GM12878 (cell line): ENCODE measurements around the gene RSF1. TPM values are rescaled to one million over a fixed set of nuclear protein-coding genes. Genes with fewer than 3 reads are reported as not detected.

Experiments used
- ATAC-seq: fragments of 200-7000 bp; cut with Tn5 transposase; 3 replicates; pipeline ENCODE4 v1.9.1; 2020; ENCODE audit warnings: mild to moderate bottlenecking, moderate library complexity
- BruUV-seq: library from RNA; stranded (reverse); fragments of 400-500 nt; replicated peaks from 2 replicates; lab custom pipeline; 2021; lab: Mats Ljungman, UMichigan
- CTCF ChIA-PET: fragments of 300-600 bp; sonication (Branson Sonifier 250); formaldehyde crosslinking; extraction: SDS; loops from one replicate; lab custom pipeline; 2021; ENCODE audit warnings: inconsistent platforms; lab: Yijun Ruan, JAX
- POLR2A ChIA-PET: fragments of 350-600 bp; formaldehyde crosslinking; extraction: SDS; loops from one replicate; lab custom pipeline; 2021; ENCODE audit warnings: inconsistent platforms; lab: Charles Lee
- RAD21 ChIA-PET: fragments of 300-600 bp; sonication (Branson Sonifier 250); formaldehyde crosslinking; loops from one replicate; lab custom pipeline; 2023; ENCODE audit warnings: antibody characterized with exemption; ENCODE audit not compliant: unreplicated experiment; lab: Charles Lee
- SMC1A ChIA-PET: fragments of 300-600 bp; sonication (Branson Sonifier 250); formaldehyde crosslinking; loops from one replicate; lab custom pipeline; 2023; ENCODE audit not compliant: unreplicated experiment, uncharacterized antibody; lab: Charles Lee
- DNase-seq: peaks from one replicate; pipeline ENCODE4 v3.0.0-alpha.2; 2011; ENCODE audit warnings: low read depth, low spot score
- FAIRE-seq: peaks from 3 replicates; lab custom pipeline; 2011; peaks lifted over from hg19 to GRCh38; lab: Jason Lieb, UNC
- H2AFZ ChIP-seq: 2 replicates; pipeline ENCODE4 v1.6.0; 2011; ENCODE audit warnings: low read depth, low read length, control low read depth; ENCODE audit not compliant: control insufficient read depth
- H3K27ac ChIP-seq: 2 replicates; pipeline ENCODE4 v1.5.1; 2011; ENCODE audit warnings: control low read depth; ENCODE audit not compliant: control insufficient read depth, insufficient read depth
- H3K27me3 ChIP-seq, 2 experiments: replicated peaks in 1 of 2; 2 replicates each; pipeline versions ENCODE4 v1.6.0 to v1.6.1; 2011; ENCODE audit warnings: low read length in 1 of 2; ENCODE audit not compliant: control insufficient read depth in 2 of 2, insufficient read depth in 2 of 2
- H3K36me3 ChIP-seq, 2 experiments: 2 replicates each; pipeline ENCODE4 v1.5.1; 2011; ENCODE audit warnings: low read length in 1 of 2; ENCODE audit not compliant: control insufficient read depth in 2 of 2, insufficient read depth in 2 of 2
- H3K4me1 ChIP-seq: 2 replicates; pipeline ENCODE4 v1.6.1; 2011; ENCODE audit warnings: mild to moderate bottlenecking, low read length, moderate library complexity, mixed read lengths; ENCODE audit not compliant: control insufficient read depth, insufficient read depth
- H3K4me2 ChIP-seq: 2 replicates; pipeline ENCODE4 v1.6.0; 2011; ENCODE audit warnings: control low read depth; ENCODE audit not compliant: control insufficient read depth, insufficient read depth
- H3K4me3 ChIP-seq: fragments of 200-600 bp; sonication (generic); 2 replicates; pipeline ENCODE4 v1.5.1; 2016
- H3K79me2 ChIP-seq: 2 replicates; pipeline ENCODE4 v1.6.0; 2011; ENCODE audit warnings: low read length; ENCODE audit not compliant: control insufficient read depth, insufficient read depth
- H3K9ac ChIP-seq: 2 replicates; pipeline ENCODE4 v1.8.0; 2011; ENCODE audit warnings: low read length, control low read depth, mixed read lengths; ENCODE audit not compliant: control insufficient read depth, insufficient read depth
- H3K9me3 ChIP-seq: replicated peaks from 3 replicates; pipeline ENCODE4 v1.5.1; 2011; ENCODE audit warnings: mild to moderate bottlenecking, low read length; ENCODE audit not compliant: control insufficient read depth, insufficient read depth
- H4K20me1 ChIP-seq: 2 replicates; pipeline ENCODE4 v1.6.0; 2011; ENCODE audit not compliant: control insufficient read depth, insufficient read depth
- BACH1 ChIP-seq: fragments of 450-650 bp; IDR thresholded peaks from 2 replicates; pipeline ENCODE4 v1.6.1; 2017; ENCODE audit warnings: mild to moderate bottlenecking, borderline replicate concordance
- E2F4 ChIP-seq: IDR thresholded peaks from 2 replicates; pipeline ENCODE4 v1.6.1; 2012; ENCODE audit warnings: low read depth, low read length, improper control_type of control experiment
- EED ChIP-seq: sonication (generic); IDR thresholded peaks from 2 replicates; pipeline ENCODE4 v1.6.1; 2016; ENCODE audit warnings: antibody characterized with exemption, low read depth
- KDM1A ChIP-seq: fragments of 200-600 bp; sonication (generic); IDR thresholded peaks from 2 replicates; pipeline ENCODE4 v1.6.1; 2016; ENCODE audit warnings: borderline replicate concordance
- PBX3 ChIP-seq: IDR thresholded peaks from 2 replicates; pipeline ENCODE4 v1.6.1; 2011; ENCODE audit warnings: mild to moderate bottlenecking, low read depth, low read length, moderate library complexity; ENCODE audit not compliant: insufficient replicate concordance
- SMAD1 ChIP-seq: fragments of 450-650 bp; IDR thresholded peaks from 2 replicates; pipeline ENCODE4 v1.6.1; 2018; ENCODE audit warnings: mild to moderate bottlenecking, low read depth; ENCODE audit not compliant: partially characterized antibody
- SMC3 ChIP-seq: IDR thresholded peaks from 2 replicates; pipeline ENCODE4 v1.6.1; 2011; ENCODE audit warnings: low read length, improper control_type of control experiment, borderline replicate concordance
- STAT3 ChIP-seq: IDR thresholded peaks from 2 replicates; pipeline ENCODE4 v1.6.1; 2011; ENCODE audit warnings: low read depth, low read length, improper control_type of control experiment
- USF2 ChIP-seq: IDR thresholded peaks from 2 replicates; pipeline ENCODE4 v1.6.1; 2011; ENCODE audit warnings: low read depth, low read length, improper control_type of control experiment, borderline replicate concordance
- WRNIP1 ChIP-seq: IDR thresholded peaks from 2 replicates; pipeline ENCODE4 v1.6.1; 2011; ENCODE audit warnings: low read depth, low read length, improper control_type of control experiment, borderline replicate concordance
- ZBTB11 ChIP-seq: fragments of 450-650 bp; formaldehyde crosslinking; IDR thresholded peaks from 2 replicates; pipeline ENCODE4 v1.5.0; 2022; ENCODE audit warnings: mild to moderate bottlenecking, missing genetic modification characterization
- ZZZ3 ChIP-seq: IDR thresholded peaks from 2 replicates; pipeline ENCODE4 v1.6.1; 2011; ENCODE audit warnings: low read depth; ENCODE audit not compliant: control insufficient read depth, insufficient read length
- WGBS: methylation state at CpG from one replicate; pipeline ENCODE4 v1.1.6; 2016; ENCODE audit warnings: low lambda C conversion rate; ENCODE audit not compliant: insufficient replicate concordance, insufficient coverage; ENCODE audit errors: missing lambda C conversion rate; 5-methylcytosine and 5-hydroxymethylcytosine counted together
- in situ Hi-C: fragments of 300-500 bp; cut with MboI; formaldehyde crosslinking; loops from 9 replicates; pipeline ENCODE4 v1.14.3; 2018; ENCODE audit warnings: mixed read lengths
- intact Hi-C: fragments of 100-400 bp; cut with micrococcal nuclease; formaldehyde crosslinking; loops from one replicate; pipeline ENCODE4 v1.14.2; 2022; ENCODE audit not compliant: unreplicated experiment
- polyA plus RNA-seq, 11 experiments: library from polyadenylated mRNA; depleted of rRNA in 4 of 11; unstranded in 6 of 11; stranded (reverse) in 5 of 11; fragments of >200 nt; fragmentation: Nextera tagmentation in 4 of 11; fragmentation: Illumina TruSeq in 1 of 11; extraction: Ambion mirVana in 4 of 11; extraction: Trizol in 1 of 11; gene quantifications; 1 replicate in 1 of 11; 2 replicates in 10 of 11; pipeline versions ENCODE4 v1.2.1 to v1.2.3, GENCODE V29; 2011 to 2016; ENCODE audit warnings: inconsistent platforms in 2 of 11, missing spikeins in 2 of 11, low read depth in 1 of 11
- total RNA-seq, 4 experiments: library from RNA; depleted of rRNA in 3 of 4; stranded (reverse); fragments of >200 nt in 3 of 4; fragmentation: Illumina TruSeq in 1 of 4; extraction: Trizol in 1 of 4; gene quantifications; 2 replicates each; pipeline versions ENCODE4 v1.2.1 to v1.2.3, GENCODE V29; 2013 to 2021

Gene RSF1
- total and polyA plus RNA-seq, 10 of the 15 experiments (the other 5 are each of a cell fraction or from before 2014, with no cell fraction given) = 9.0 to 45.3 (median 30.0) TPM

DNA sequence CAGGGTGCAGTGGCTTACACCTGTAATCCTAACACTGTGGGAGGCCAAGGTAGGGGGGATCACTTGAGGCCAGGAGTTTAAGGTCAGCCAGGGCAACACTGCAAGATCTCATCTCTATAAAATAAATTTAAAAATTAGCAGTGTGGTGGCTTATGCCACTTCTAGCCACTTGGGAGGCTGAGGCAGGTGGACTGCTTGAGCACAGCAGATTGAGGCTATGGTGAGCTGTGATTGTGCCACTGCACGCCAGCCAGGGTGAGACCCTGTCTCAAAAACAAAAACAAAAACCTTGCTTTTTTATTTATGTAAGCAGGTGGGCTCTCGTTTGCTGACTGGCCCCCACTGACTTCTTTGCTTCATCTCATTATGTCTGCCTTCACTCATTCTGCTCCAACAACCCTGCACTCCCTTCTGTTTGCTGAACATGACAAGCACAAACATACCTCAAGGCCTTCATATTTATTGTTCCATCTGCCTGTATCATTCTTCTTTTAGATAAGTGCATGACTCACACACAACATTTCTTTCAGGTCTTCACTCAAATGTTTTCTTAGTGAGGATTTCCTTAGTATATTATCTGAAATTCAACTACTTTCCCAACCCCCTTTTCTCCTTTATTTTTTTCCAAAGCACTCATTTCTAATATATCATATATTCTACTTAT lies 150.5 kb downstream of the RSF1 start:
- no peak overlapping the region for H3K27ac ChIP-seq
- TF ChIP-seq E2F4 (no peak), STAT3 (no peak), PBX3 (no peak), USF2 (no peak), KDM1A (no peak), SMC3 (no peak), ZZZ3 (no peak), EED (no peak), ZBTB11 (CRISPR knock-in tag) (no peak), WRNIP1 (no peak), BACH1 (no peak), SMAD1 (no peak)
- TF ChIP-seq, all 136 proteins: peak for 0
- no peaks in the 10 kb centered on the region for H3K79me2 ChIP-seq
- no TSS peak for BruUV-seq
- 94% methylated on average over 2 of the region's 2 CpGs for WGBS
- ChIA-PET POLR2A (no interaction called here), CTCF (interaction anchor here (0.6 to 1.4 kb wide), 2 partner anchors 10 to 52 kb away, joined by 3 to 7 read pairs; no protein-coding TSS in a partner anchor), RAD21 (no interaction called here), SMC1A (no interaction called here)
- DNase-seq (no peak), ATAC-seq (no peak), FAIRE-seq (no peak)
- no peaks in the 10 kb centered on the region for H3K9me3 ChIP-seq
- no peaks in the 10 kb centered on the region for H3K27me3 ChIP-seq
- no peak overlapping the region for H3K4me2 ChIP-seq
- H3K36me3 ChIP-seq = peaks cover 4 to 11% of the 10 kb centered on the region in 2 experiments; a peak in 3 of 4 replicates
- intact Hi-C loops (no loop called here), in situ Hi-C loops (no loop called here)
- H3K9ac ChIP-seq = no peak overlapping the region
- no peak overlapping the region for H3K4me3 ChIP-seq
- H2AFZ ChIP-seq = no peak overlapping the region
- H3K4me1 ChIP-seq = no peaks in the 10 kb centered on the region
- no peaks in the 10 kb centered on the region for H4K20me1 ChIP-seq
